ENCODE results near the gene CARMIL3. TPM values are rescaled to one million over a fixed set of nuclear protein-coding genes. Genes with fewer than 3 reads are reported as not detected.

CARMIL3 gene
- total and polyA plus RNA-seq, 2 experiments from 2014 or later: 3.7 to 11.8 TPM

DNA sequence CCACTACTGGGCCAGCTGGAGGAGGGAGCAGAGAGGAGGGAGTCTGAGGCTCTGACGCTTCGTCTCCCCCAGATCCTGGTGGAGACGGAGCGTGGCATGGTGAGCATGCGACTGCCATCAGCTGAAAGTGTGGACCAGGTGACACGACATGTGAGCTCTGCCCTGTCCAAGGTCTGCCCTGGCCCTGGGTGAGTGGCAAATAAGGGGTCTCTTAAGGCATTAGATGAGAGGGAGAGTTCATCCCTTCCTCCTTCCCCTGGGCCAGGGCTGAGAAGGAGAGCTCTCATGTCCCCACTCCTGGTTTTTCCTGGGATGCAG lies 2.5 kb downstream of the CARMIL3 start:
- Histone ChIP-seq H3K4me3 (no peak overlapping the region), H3K27ac (ENCODE audit: low read depth) (no peak overlapping the region), H3K36me3 (ENCODE audit: insufficient read depth) (no peaks in the 10 kb centered on the region), H3K4me2 (no peak overlapping the region), H3K79me2 (replicated peaks; ENCODE audit: insufficient read depth) (no peaks in the 10 kb centered on the region), H3K27me3 (ENCODE audit: insufficient read depth) (no peaks in the 10 kb centered on the region), H3K9me2 (ENCODE audit: insufficient read depth) (no peaks in the 10 kb centered on the region), H2AFZ (no peak overlapping the region), H3K4me1 (ENCODE audit: insufficient read depth) (peaks cover 9% of the 10 kb centered on the region; the same call in 1 of the 2 replicates), H4K20me1 (replicated peaks; ENCODE audit: insufficient read depth) (no peaks in the 10 kb centered on the region), H3F3A (replicated peaks; ENCODE audit: low read depth) (0 out of 2 replicates have a peak, but pooled peaks cover 4% of the 10 kb centered on the region)
- Mint-ChIP-seq H3K27ac (no peak overlapping the region), H3K4me3 (no peak overlapping the region), H3K9me3 (no peaks in the 10 kb centered on the region; the same call in 2 of the 3 replicates), H3K27me3 (ENCODE audit: insufficient read depth, low read depth, poor library complexity) (peaks cover 21% of the 10 kb centered on the region), H3K4me1 (peaks cover 29% of the 10 kb centered on the region), H3K36me3 (ENCODE audit: low read depth) (peaks cover 22% of the 10 kb centered on the region)
- DNase-seq (ENCODE audit: low spot score): no peak
- no peak for ATAC-seq
- TF ChIP-seq JUNB (IDR thresholded peaks at IDR 0.05; ENCODE audit: unreplicated experiment) (no peak), CREB1 (CRISPR knock-in tag; IDR thresholded peaks at IDR 0.05; ENCODE audit: low read depth) (no peak), NANOG (IDR thresholded peaks at IDR 0.05; ENCODE audit: borderline replicate concordance) (no peak), STAT1 (IDR thresholded peaks at IDR 0.05; ENCODE audit: unreplicated experiment) (no peak), EZH2 (IDR thresholded peaks at IDR 0.05; ENCODE audit: low read depth, unreplicated experiment) (no peak), EZH2phosphoT487 (IDR thresholded peaks at IDR 0.05; ENCODE audit: unreplicated experiment) (no peak), POLR2AphosphoS5 (IDR thresholded peaks at IDR 0.05; ENCODE audit: low read depth) (no peak), ZNF331 (CRISPR knock-in tag; IDR thresholded peaks at IDR 0.05; ENCODE audit: low read depth) (no peak)
- TF ChIP-seq, protein P1, sequence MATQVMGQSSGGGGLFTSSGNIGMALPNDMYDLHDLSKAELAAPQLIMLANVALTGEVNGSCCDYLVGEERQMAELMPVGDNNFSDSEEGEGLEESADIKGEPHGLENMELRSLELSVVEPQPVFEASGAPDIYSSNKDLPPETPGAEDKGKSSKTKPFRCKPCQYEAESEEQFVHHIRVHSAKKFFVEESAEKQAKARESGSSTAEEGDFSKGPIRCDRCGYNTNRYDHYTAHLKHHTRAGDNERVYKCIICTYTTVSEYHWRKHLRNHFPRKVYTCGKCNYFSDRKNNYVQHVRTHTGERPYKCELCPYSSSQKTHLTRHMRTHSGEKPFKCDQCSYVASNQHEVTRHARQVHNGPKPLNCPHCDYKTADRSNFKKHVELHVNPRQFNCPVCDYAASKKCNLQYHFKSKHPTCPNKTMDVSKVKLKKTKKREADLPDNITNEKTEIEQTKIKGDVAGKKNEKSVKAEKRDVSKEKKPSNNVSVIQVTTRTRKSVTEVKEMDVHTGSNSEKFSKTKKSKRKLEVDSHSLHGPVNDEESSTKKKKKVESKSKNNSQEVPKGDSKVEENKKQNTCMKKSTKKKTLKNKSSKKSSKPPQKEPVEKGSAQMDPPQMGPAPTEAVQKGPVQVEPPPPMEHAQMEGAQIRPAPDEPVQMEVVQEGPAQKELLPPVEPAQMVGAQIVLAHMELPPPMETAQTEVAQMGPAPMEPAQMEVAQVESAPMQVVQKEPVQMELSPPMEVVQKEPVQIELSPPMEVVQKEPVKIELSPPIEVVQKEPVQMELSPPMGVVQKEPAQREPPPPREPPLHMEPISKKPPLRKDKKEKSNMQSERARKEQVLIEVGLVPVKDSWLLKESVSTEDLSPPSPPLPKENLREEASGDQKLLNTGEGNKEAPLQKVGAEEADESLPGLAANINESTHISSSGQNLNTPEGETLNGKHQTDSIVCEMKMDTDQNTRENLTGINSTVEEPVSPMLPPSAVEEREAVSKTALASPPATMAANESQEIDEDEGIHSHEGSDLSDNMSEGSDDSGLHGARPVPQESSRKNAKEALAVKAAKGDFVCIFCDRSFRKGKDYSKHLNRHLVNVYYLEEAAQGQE (IDR thresholded peaks at IDR 0.05; ENCODE audit: unreplicated experiment): no peak
- TF ChIP-seq, protein P2, sequence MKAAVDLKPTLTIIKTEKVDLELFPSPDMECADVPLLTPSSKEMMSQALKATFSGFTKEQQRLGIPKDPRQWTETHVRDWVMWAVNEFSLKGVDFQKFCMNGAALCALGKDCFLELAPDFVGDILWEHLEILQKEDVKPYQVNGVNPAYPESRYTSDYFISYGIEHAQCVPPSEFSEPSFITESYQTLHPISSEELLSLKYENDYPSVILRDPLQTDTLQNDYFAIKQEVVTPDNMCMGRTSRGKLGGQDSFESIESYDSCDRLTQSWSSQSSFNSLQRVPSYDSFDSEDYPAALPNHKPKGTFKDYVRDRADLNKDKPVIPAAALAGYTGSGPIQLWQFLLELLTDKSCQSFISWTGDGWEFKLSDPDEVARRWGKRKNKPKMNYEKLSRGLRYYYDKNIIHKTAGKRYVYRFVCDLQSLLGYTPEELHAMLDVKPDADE (IDR thresholded peaks at IDR 0.05): no peak
- TF ChIP-seq, protein P3, sequence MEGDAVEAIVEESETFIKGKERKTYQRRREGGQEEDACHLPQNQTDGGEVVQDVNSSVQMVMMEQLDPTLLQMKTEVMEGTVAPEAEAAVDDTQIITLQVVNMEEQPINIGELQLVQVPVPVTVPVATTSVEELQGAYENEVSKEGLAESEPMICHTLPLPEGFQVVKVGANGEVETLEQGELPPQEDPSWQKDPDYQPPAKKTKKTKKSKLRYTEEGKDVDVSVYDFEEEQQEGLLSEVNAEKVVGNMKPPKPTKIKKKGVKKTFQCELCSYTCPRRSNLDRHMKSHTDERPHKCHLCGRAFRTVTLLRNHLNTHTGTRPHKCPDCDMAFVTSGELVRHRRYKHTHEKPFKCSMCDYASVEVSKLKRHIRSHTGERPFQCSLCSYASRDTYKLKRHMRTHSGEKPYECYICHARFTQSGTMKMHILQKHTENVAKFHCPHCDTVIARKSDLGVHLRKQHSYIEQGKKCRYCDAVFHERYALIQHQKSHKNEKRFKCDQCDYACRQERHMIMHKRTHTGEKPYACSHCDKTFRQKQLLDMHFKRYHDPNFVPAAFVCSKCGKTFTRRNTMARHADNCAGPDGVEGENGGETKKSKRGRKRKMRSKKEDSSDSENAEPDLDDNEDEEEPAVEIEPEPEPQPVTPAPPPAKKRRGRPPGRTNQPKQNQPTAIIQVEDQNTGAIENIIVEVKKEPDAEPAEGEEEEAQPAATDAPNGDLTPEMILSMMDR (conservative IDR thresholded peaks at IDR 0.05; ENCODE audit: low read depth in 2 of 2): no peak
- TF ChIP-seq, protein P4, sequence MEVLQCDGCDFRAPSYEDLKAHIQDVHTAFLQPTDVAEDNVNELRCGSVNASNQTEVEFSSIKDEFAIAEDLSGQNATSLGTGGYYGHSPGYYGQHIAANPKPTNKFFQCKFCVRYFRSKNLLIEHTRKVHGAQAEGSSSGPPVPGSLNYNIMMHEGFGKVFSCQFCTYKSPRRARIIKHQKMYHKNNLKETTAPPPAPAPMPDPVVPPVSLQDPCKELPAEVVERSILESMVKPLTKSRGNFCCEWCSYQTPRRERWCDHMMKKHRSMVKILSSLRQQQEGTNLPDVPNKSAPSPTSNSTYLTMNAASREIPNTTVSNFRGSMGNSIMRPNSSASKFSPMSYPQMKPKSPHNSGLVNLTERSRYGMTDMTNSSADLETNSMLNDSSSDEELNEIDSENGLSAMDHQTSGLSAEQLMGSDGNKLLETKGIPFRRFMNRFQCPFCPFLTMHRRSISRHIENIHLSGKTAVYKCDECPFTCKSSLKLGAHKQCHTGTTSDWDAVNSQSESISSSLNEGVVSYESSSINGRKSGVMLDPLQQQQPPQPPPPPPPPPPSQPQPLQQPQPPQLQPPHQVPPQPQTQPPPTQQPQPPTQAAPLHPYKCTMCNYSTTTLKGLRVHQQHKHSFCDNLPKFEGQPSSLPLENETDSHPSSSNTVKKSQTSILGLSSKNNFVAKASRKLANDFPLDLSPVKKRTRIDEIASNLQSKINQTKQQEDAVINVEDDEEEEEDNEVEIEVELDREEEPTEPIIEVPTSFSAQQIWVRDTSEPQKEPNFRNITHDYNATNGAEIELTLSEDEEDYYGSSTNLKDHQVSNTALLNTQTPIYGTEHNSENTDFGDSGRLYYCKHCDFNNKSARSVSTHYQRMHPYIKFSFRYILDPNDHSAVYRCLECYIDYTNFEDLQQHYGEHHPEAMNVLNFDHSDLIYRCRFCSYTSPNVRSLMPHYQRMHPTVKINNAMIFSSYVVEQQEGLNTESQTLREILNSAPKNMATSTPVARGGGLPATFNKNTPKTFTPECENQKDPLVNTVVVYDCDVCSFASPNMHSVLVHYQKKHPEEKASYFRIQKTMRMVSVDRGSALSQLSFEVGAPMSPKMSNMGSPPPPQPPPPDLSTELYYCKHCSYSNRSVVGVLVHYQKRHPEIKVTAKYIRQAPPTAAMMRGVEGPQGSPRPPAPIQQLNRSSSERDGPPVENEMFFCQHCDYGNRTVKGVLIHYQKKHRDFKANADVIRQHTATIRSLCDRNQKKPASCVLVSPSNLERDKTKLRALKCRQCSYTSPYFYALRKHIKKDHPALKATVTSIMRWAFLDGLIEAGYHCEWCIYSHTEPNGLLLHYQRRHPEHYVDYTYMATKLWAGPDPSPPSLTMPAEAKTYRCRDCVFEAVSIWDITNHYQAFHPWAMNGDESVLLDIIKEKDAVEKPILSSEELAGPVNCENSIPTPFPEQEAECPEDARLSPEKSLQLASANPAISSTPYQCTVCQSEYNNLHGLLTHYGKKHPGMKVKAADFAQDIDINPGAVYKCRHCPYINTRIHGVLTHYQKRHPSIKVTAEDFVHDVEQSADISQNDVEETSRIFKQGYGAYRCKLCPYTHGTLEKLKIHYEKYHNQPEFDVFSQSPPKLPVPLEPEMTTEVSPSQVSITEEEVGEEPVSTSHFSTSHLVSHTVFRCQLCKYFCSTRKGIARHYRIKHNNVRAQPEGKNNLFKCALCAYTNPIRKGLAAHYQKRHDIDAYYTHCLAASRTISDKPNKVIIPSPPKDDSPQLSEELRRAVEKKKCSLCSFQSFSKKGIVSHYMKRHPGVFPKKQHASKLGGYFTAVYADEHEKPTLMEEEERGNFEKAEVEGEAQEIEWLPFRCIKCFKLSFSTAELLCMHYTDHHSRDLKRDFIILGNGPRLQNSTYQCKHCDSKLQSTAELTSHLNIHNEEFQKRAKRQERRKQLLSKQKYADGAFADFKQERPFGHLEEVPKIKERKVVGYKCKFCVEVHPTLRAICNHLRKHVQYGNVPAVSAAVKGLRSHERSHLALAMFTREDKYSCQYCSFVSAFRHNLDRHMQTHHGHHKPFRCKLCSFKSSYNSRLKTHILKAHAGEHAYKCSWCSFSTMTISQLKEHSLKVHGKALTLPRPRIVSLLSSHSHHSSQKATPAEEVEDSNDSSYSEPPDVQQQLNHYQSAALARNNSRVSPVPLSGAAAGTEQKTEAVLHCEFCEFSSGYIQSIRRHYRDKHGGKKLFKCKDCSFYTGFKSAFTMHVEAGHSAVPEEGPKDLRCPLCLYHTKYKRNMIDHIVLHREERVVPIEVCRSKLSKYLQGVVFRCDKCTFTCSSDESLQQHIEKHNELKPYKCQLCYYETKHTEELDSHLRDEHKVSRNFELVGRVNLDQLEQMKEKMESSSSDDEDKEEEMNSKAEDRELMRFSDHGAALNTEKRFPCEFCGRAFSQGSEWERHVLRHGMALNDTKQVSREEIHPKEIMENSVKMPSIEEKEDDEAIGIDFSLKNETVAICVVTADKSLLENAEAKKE (CRISPR knock-in tag; IDR thresholded peaks at IDR 0.05): no peak
